Measurements from ENCODE around the gene FADS6. TPM values are rescaled to one million over a fixed set of nuclear protein-coding genes. Genes with fewer than 3 reads are reported as not detected.

The FADS6 gene
- total and polyA plus RNA-seq, 12 donors, result not detected

DNA sequence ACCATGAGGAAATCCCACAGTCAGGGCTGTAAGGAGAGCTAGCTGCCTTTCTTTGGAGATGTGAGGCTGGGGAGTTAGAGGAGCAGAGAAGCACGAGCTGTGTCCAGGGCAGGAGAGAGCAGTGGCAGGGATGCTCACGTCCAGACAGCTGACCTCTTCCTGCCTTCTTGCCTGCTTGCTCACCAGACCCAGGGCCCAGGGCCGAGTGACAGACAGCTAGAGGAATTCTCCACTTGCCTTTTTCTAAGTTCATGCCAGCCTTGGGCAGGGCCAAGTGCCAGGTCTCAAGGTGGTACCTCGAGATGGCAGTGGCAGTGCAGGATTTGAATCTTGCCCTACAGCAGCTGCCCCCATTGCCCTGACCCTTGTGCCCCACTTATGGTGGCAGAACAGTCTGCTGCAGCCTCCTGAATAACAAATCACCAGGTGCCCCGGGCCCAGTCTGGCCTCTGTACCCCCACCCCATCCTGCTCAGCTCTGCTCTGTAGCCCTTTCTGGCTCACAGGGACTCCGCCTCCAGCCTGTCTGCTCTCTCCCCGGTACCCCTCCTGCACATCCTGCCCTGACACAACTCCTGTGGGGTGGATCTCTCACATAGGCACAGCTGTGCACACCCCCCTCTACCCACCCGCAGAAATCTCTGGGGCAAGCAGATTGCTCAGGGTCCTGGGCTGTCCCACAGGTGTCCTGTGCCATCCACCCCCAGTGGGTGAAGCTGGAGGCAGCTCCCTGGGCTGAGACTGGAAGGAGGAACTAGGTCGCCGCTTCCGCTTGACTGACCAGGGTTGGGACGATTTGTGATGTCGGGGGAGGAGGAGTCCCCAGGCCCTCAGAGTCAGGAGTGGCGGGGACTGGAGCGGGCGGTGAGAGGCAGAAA, 59.7 kb downstream of the FADS6 start:
- Histone ChIP-seq H3K27me3 (no peaks in the 10 kb centered on the region), H3K9me3 (no peaks in the 10 kb centered on the region), H3K27ac (no peak overlapping the region), H3K4me3 (no peak overlapping the region), H3K36me3 (peaks cover 0 to 47% (median 0%) of the 10 kb centered on the region in 9 donors), H3K4me1 (peaks cover 0 to 5% (median 0%) of the 10 kb centered on the region in 9 donors)
- intact Hi-C loops (cut with DNase I), result no loop called here
- ATAC-seq (peak in 3 of 8 donors; percentile 18 to 48 (median 25)), DNase-seq (no peak)
- WGBS, 2 donors, result 72 to 82% methylated on average over 16 of the region's 16 CpGs
- TF ChIP-seq, protein P1, sequence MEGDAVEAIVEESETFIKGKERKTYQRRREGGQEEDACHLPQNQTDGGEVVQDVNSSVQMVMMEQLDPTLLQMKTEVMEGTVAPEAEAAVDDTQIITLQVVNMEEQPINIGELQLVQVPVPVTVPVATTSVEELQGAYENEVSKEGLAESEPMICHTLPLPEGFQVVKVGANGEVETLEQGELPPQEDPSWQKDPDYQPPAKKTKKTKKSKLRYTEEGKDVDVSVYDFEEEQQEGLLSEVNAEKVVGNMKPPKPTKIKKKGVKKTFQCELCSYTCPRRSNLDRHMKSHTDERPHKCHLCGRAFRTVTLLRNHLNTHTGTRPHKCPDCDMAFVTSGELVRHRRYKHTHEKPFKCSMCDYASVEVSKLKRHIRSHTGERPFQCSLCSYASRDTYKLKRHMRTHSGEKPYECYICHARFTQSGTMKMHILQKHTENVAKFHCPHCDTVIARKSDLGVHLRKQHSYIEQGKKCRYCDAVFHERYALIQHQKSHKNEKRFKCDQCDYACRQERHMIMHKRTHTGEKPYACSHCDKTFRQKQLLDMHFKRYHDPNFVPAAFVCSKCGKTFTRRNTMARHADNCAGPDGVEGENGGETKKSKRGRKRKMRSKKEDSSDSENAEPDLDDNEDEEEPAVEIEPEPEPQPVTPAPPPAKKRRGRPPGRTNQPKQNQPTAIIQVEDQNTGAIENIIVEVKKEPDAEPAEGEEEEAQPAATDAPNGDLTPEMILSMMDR (IDR thresholded peaks at IDR 0.05), result no peak

DNA sequence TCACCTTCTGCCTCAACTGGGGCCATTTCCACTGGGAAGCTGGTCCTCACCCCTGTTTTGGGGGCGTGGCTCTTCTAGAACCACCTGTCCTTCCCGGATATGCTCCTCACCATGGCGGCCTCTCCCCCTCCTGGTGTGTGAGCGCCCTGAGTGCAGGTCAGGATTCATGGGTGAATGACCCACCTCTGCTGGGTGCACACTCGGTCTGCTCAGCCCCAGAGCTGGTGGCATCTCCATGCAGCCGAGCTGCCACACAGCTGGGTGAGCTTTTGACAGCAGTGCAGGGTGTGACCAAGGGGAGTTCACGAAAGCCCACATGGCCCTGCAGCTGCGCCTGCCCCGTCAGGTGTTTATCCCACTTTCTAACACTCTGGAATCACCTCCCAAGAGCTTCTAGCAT, 61.0 kb downstream of the FADS6 start:
- WGBS, 2 donors, result 93 to 95% methylated on average over 9 of the region's 9 CpGs
- ATAC-seq (no peak), DNase-seq (no peak)
- Histone ChIP-seq H3K27me3 (no peaks in the 10 kb centered on the region), H3K9me3 (no peaks in the 10 kb centered on the region), H3K27ac (no peak overlapping the region), H3K4me3 (no peak overlapping the region), H3K36me3 (peaks cover 0 to 37% (median 0%) of the 10 kb centered on the region in 9 donors), H3K4me1 (peaks cover 0 to 5% (median 0%) of the 10 kb centered on the region in 9 donors)
- intact Hi-C loops (cut with DNase I), result no loop called here
- TF ChIP-seq, protein P1 (IDR thresholded peaks at IDR 0.05), result no peak

DNA sequence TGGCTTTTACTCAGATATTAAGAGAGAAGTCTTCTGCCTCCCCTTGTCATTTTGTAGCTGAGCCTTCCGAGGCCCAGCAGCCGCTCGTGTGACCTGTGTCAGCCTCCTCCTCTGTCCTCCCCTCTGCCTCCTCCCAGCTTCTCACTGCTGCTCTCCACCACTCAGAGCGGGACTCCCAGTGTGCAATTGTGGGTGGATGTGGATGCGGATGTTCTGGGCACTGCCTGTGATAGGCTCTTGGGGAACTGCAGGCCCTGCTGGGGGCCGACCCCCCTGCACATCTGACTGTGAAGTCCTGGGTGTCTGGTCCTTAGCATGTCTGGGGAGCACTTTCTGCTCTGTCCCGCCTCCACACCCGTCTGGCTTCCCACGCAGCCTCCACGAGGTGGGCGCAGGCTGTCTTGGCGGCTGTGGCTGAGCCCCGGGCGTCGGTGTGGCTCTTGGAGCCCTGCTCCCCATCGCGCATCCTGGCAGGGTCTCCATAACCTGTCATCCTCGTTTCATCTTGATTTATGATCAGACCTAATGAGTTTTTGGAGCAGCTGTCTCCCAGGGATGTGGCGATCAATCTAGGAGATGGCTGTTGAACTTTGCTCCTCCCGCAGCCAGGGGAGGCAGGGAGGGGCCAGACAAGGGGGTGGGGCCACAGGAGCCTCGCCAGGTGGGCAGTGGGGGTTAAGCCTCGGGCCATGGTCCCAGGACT, 61.8 kb downstream of the FADS6 start:
- DNase-seq (no peak), ATAC-seq (no peak)
- Histone ChIP-seq H3K9me3 (no peaks in the 10 kb centered on the region), H3K4me3 (no peak overlapping the region), H3K36me3 (peaks cover 0 to 38% (median 0%) of the 10 kb centered on the region in 9 donors), H3K27me3 (no peaks in the 10 kb centered on the region), H3K4me1 (peaks cover 0 to 5% (median 0%) of the 10 kb centered on the region in 9 donors), H3K27ac (no peak overlapping the region)
- WGBS, 2 donors, result 91% methylated on average over 22 of the region's 22 CpGs
- intact Hi-C loops (cut with DNase I), result no loop called here
- TF ChIP-seq, protein P1 (IDR thresholded peaks at IDR 0.05), result no peak

DNA sequence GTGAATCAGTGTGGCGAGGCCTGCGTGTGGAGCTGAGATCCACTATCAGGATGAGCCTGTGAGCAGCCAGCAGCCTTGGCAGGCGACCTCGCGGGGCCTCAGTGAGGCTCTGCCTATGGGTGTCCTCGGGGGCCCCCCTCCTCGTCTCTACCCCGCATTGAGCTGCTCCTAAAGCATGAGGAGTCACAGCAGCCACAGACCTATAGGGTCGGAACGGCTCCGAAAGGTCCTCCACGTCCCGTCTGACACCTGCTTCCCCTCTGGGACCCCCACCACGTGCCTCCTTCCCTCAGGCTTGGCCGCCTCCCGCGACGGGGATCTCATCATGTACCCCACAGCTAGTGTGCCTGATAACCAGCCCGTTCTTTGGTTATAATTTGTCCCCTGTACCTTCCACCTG, 62.6 kb downstream of the FADS6 start:
- no peak overlapping the region for H3K27ac ChIP-seq
- intact Hi-C loops (cut with DNase I), result no loop called here

More for the DNA sequence above, 62.6 kb downstream of the FADS6 start:
- Histone ChIP-seq H3K9me3 (no peaks in the 10 kb centered on the region), H3K36me3 (peaks cover 0 to 38% (median 0%) of the 10 kb centered on the region in 9 donors), H3K4me1 (peaks cover 0 to 5% (median 0%) of the 10 kb centered on the region in 9 donors), H3K27me3 (no peaks in the 10 kb centered on the region), H3K4me3 (no peak overlapping the region)
- ATAC-seq (no peak), DNase-seq (no peak)
- TF ChIP-seq, protein P1 (IDR thresholded peaks at IDR 0.05), result no peak
- 93% methylated on average over 19 of the region's 19 CpGs for whole genome bisulfite sequencing, 2 donors

Data from heart right ventricle (tissue), 16 donors.